K562 (cell line): ENCODE data around the gene CLGN. TPM values are rescaled to one million over a fixed set of nuclear protein-coding genes. Genes with fewer than 3 reads are reported as not detected.

Experiments used
- ATAC-seq: fragments of 200-7000 bp; cut with Tn5 transposase; 3 replicates; pipeline ENCODE4 v1.9.1; 2020; ENCODE audit warnings: moderate library complexity
- BruUV-seq: library from RNA; stranded (reverse); fragments of 400-500 nt; replicated peaks from 2 replicates; lab custom pipeline; 2021; lab: Mats Ljungman, UMichigan
- CTCF ChIA-PET: fragments of 300-600 bp; formaldehyde crosslinking; extraction: SDS; loops from one replicate; lab custom pipeline; 2021; ENCODE audit warnings: low intra/inter-chr PET ratio; lab: Yijun Ruan, JAX
- POLR2A ChIA-PET: fragments of 300-600, 350-650 bp; sonication (Branson Sonifier 250); formaldehyde crosslinking; extraction: SDS; loops from one replicate; lab custom pipeline; 2021; ENCODE audit warnings: antibody characterized with exemption, inconsistent platforms; lab: Yijun Ruan, JAX
- DNase-seq, 4 experiments: peaks; one replicate each; pipeline versions ENCODE4 v3.0.0 to v3.0.0-alpha.2; 2011 to 2018; ENCODE audit warnings: low spot score in 3 of 4, mixed read lengths in 3 of 4; ENCODE audit errors: extremely low read depth in 1 of 4
- FAIRE-seq: peaks from 2 replicates; lab custom pipeline; 2011; peaks lifted over from hg19 to GRCh38; lab: Jason Lieb, UNC
- H2AFZ ChIP-seq: 2 replicates; pipeline ENCODE4 v1.6.0; 2011; ENCODE audit warnings: low read depth, low read length, control low read depth, inconsistent platforms
- H3K27ac ChIP-seq: fragments of 200-600 bp; 3 replicates; pipeline ENCODE4 v1.8.0; 2011; ENCODE audit warnings: low read depth, mild to moderate bottlenecking, control low read depth, inconsistent platforms, low read length, moderate library complexity, mixed read lengths; ENCODE audit errors: extremely low read depth
- H3K27me3 ChIP-seq, 2 experiments: fragments of 300-600 bp in 1 of 2; 2 replicates in 1 of 2; 3 replicates in 1 of 2; pipeline versions ENCODE4 v1.6.0 to v1.8.0; 2011; ENCODE audit warnings: inconsistent platforms in 2 of 2, low read length in 2 of 2, mild to moderate bottlenecking in 1 of 2, mixed read lengths in 1 of 2, moderate library complexity in 1 of 2; ENCODE audit not compliant: control insufficient read depth in 2 of 2, insufficient read depth in 2 of 2
- H3K36me3 ChIP-seq: fragments of 300-600 bp; 3 replicates; pipeline ENCODE4 v1.8.0; 2011; ENCODE audit warnings: mild to moderate bottlenecking, low read length, inconsistent platforms; ENCODE audit not compliant: control insufficient read depth, insufficient read depth
- H3K4me1 ChIP-seq, 2 experiments: fragments of 200-600 bp in 1 of 2; replicated peaks in 1 of 2; 2 replicates in 1 of 2; 3 replicates in 1 of 2; pipeline versions ENCODE4 v1.5.1 to v1.8.0; 2011; ENCODE audit warnings: inconsistent platforms in 2 of 2, low read length in 2 of 2, mild to moderate bottlenecking in 1 of 2, mixed read lengths in 1 of 2, moderate library complexity in 1 of 2; ENCODE audit not compliant: control insufficient read depth in 2 of 2, insufficient read depth in 2 of 2
- H3K4me2 ChIP-seq: 2 replicates; pipeline ENCODE4 v1.6.1; 2011; ENCODE audit warnings: low read length, control low read depth, inconsistent platforms, mixed read lengths; ENCODE audit not compliant: insufficient read depth
- H3K4me3 ChIP-seq: fragments of 200-600 bp; sonication (generic), shearing (Covaris generic); 2 replicates; pipeline ENCODE4 v1.5.1; 2016; ENCODE audit warnings: control low read depth, inconsistent platforms
- H3K79me2 ChIP-seq: fragments of 200-600 bp; 3 replicates; pipeline ENCODE4 v1.8.0; 2011; ENCODE audit warnings: low read length, inconsistent platforms; ENCODE audit not compliant: control insufficient read depth, insufficient read depth
- H3K9ac ChIP-seq, 2 experiments: 2 replicates each; pipeline versions ENCODE4 v1.6.0 to v1.6.1; 2011; ENCODE audit warnings: low read depth in 2 of 2, low read length in 2 of 2, control low read depth in 1 of 2, inconsistent platforms in 1 of 2, mild to moderate bottlenecking in 1 of 2, mixed read lengths in 1 of 2; ENCODE audit not compliant: insufficient read depth in 1 of 2
- H3K9me1 ChIP-seq: one replicate; pipeline ENCODE4 v1.6.0; 2011; ENCODE audit warnings: inconsistent platforms, mild to moderate bottlenecking, low read length, moderate library complexity; ENCODE audit not compliant: control insufficient read depth, insufficient read depth
- H3K9me3 ChIP-seq: replicated peaks from 2 replicates; pipeline ENCODE4 v1.5.1; 2011; ENCODE audit warnings: low read depth, low read length, inconsistent platforms; ENCODE audit not compliant: control insufficient read depth, insufficient read depth
- H4K20me1 ChIP-seq: replicated peaks from 2 replicates; pipeline ENCODE4 v1.6.1; 2011; ENCODE audit warnings: low read length, inconsistent platforms, mixed read lengths; ENCODE audit not compliant: control insufficient read depth, insufficient read depth
- CREBBP ChIP-seq: IDR thresholded peaks from one replicate; pipeline ENCODE4 v1.6.1; 2012; ENCODE audit warnings: low read depth, mild to moderate bottlenecking, control low read depth, inconsistent platforms, low read length
- ETV1 ChIP-seq: fragments of 450-650 bp; conservative IDR thresholded peaks from 2 replicates; pipeline ENCODE4 v1.6.1; 2016; ENCODE audit warnings: missing genetic modification characterization, control low read depth, low read depth, missing compliant biosample characterization
- MCM5 ChIP-seq: fragments of 450-650 bp; IDR thresholded peaks from 2 replicates; pipeline ENCODE4 v1.6.1; 2016; ENCODE audit warnings: low read depth
- MEF2A ChIP-seq: IDR thresholded peaks from 2 replicates; pipeline ENCODE4 v1.6.1; 2011; ENCODE audit warnings: low read depth, mild to moderate bottlenecking, low read length, moderate library complexity; ENCODE audit not compliant: control insufficient read depth
- NCOR1 ChIP-seq: fragments of 450-650 bp; IDR thresholded peaks from 2 replicates; pipeline ENCODE4 v1.6.1; 2016; ENCODE audit warnings: mild to moderate bottlenecking, moderate library complexity
- ZKSCAN8 ChIP-seq: fragments of 200-800 bp; sonication (Bioruptor generic); IDR thresholded peaks from 2 replicates; pipeline ENCODE4 v1.6.1; 2016; ENCODE audit warnings: missing genetic modification characterization, missing compliant biosample characterization
- ZNF197 ChIP-seq: fragments of 200-800 bp; sonication (Bioruptor generic); IDR thresholded peaks from 2 replicates; pipeline ENCODE4 v1.6.1; 2016; ENCODE audit warnings: low read depth, missing genetic modification characterization, missing compliant biosample characterization
- ZNF3 ChIP-seq: fragments of 250-450 bp; sonication (Bioruptor Pico); IDR thresholded peaks from 2 replicates; pipeline ENCODE4 v1.5.0; 2021; ENCODE audit warnings: mild to moderate bottlenecking, moderate library complexity
- ZNF431 ChIP-seq: sonication (generic); formaldehyde crosslinking; IDR thresholded peaks from 2 replicates; pipeline ENCODE4 v1.8.0; 2022; ENCODE audit warnings: mild to moderate bottlenecking, missing genetic modification reagents
- ZNF511 ChIP-seq: sonication (generic); formaldehyde crosslinking; IDR thresholded peaks from 2 replicates; pipeline ENCODE4 v1.8.0; 2022; ENCODE audit warnings: mild to moderate bottlenecking, missing genetic modification reagents
- ZSCAN32 ChIP-seq: fragments of 450-650 bp; formaldehyde crosslinking; IDR thresholded peaks from 2 replicates; pipeline ENCODE4 v1.4.0; 2020; ENCODE audit warnings: mild to moderate bottlenecking, moderate library complexity
- WGBS: fragments of 100-300 bp; shearing (Covaris generic); methylation state at CpG from one replicate; pipeline ENCODE4 v1.1.6; 2016; ENCODE audit warnings: low coverage, mixed read lengths; ENCODE audit not compliant: insufficient coverage; ENCODE audit errors: missing lambda C conversion rate; 5-methylcytosine and 5-hydroxymethylcytosine counted together
- in situ Hi-C: fragments of 300-500 bp; cut with MboI; formaldehyde crosslinking; loops from 4 replicates; pipeline ENCODE4 v1.15.0; 2018; ENCODE audit warnings: inconsistent platforms, mixed read lengths
- intact Hi-C: fragments of 100-400 bp; cut with micrococcal nuclease; formaldehyde crosslinking; loops from 2 replicates; pipeline ENCODE4 v1.14.2; 2022
- polyA plus RNA-seq, 8 experiments: library from polyadenylated mRNA; depleted of rRNA in 4 of 8; stranded (reverse) in 5 of 8; unstranded in 3 of 8; fragments of >200 nt; fragmentation: Nextera tagmentation in 2 of 8; fragmentation: Illumina TruSeq in 1 of 8; extraction: Ambion mirVana in 2 of 8; extraction: Trizol in 1 of 8; gene quantifications; 2 replicates each; pipeline versions ENCODE4 v1.2.1 to v1.2.3, GENCODE V29; 2011 to 2014; ENCODE audit warnings: inconsistent platforms in 1 of 8, missing spikeins in 1 of 8
- total RNA-seq, 7 experiments: library from RNA; depleted of rRNA in 6 of 7; stranded (reverse); fragments of >200 nt in 6 of 7; fragmentation: Illumina TruSeq in 2 of 7; extraction: Trizol in 2 of 7; gene quantifications; 2 replicates each; pipeline versions ENCODE4 v1.2.1 to v1.2.3, GENCODE V29; 2011 to 2021; ENCODE audit warnings: low replicate concordance in 1 of 7

CLGN gene
- total and polyA plus RNA-seq, 9 of the 15 experiments (the other 6 are each of a cell fraction or from before 2014, with no cell fraction given) = 0.22 to 3.6 (median 2.7) TPM

GRCh38 chr4:140346136-140346535, 81.3 kb downstream of the CLGN start:
- no peak for TF ChIP-seq NCOR1
- no peak for TF ChIP-seq ZNF511 (CRISPR knock-in tag)
- no peak for TF ChIP-seq ZKSCAN8 (CRISPR knock-in tag)
- TF ChIP-seq MEF2A = no peak
- no peak for TF ChIP-seq ETV1 (tag)
- no peak for TF ChIP-seq ZNF3 (CRISPR knock-in tag)
- no peak for TF ChIP-seq ZSCAN32 (CRISPR knock-in tag)
- TF ChIP-seq CREBBP = no peak
- no peak for TF ChIP-seq ZNF197
- no peak for TF ChIP-seq ZNF431
- TF ChIP-seq MCM5 = no peak
- Histone ChIP-seq H3K9me3 (no peaks in the 10 kb centered on the region), H3K27ac (no peak overlapping the region), H3K27me3 (peaks cover 14 to 22% of the 10 kb centered on the region in 2 experiments), H3K79me2 (no peaks in the 10 kb centered on the region), H3K9me1 (no peaks in the 10 kb centered on the region), H3K4me3 (no peak overlapping the region), H3K9ac (no peak overlapping the region), H3K4me2 (no peak overlapping the region), H2AFZ (no peak overlapping the region), H4K20me1 (no peaks in the 10 kb centered on the region), H3K36me3 (no peaks in the 10 kb centered on the region), H3K4me1 (no peaks in the 10 kb centered on the region; a peak in 1 of 5 replicates)
- POLR2A ChIA-PET = no interaction called here
- FAIRE-seq (no peak), ATAC-seq (no peak), DNase-seq (no peak)
- no TSS peak for BruUV-seq
- CTCF ChIA-PET = no interaction called here
- in situ Hi-C loops = no loop called here
- intact Hi-C loops = no loop called here
- 3% methylated on average over 9 of the region's 9 CpGs for WGBS
